Lower leg skin (tissue), 3 donors: ENCODE measurements around the gene PALLD.

ENCODE experiments used
- POLR2A ChIP-seq, 2 donors: fragments of 450-650 bp; IDR thresholded peaks; one replicate each; pipeline ENCODE4 v1.6.1; 2016 to 2017; ENCODE audit warnings: antibody characterized with exemption in 2 of 2, mild to moderate bottlenecking in 1 of 2, moderate library complexity in 1 of 2
- TF ChIP-seq, protein P1 (sequence below), 3 donors: fragments of 450-650 bp; IDR thresholded peaks; one replicate each; pipeline ENCODE4 v1.5.1; 2016; ENCODE audit warnings: antibody characterized with exemption in 3 of 3, mild to moderate bottlenecking in 3 of 3, moderate library complexity in 2 of 3

DNA sequence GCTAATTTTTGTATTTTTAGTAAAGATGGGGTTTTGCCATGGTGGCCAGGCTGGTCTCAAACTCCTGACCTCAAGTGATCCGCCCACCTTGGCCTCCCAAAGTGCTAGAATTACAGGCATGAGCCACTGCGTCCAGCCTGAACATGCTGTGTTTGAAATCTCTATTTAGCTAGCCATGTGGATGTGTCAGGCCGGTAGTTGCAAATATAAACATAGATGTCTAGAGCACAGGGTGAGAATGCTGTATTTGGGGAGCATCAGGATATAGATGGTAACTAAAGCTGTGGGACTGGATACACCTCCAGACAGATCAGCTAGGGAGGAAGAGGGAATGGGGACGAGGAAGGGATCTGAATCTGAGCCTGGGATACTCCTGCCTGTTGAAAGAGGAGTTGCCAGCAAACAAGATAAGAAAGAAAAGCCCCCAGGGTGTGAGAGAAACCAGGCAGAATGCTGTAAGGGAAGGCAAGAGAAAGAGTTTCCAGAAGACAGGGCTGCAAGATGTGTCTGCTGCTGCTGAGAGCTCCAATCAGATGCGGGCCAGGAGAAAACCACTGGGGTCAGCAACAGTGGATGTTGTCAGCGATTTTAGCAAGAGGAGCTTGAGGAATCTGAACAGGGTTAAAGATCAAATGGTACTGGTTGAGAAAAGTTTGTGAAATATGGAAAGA is 177.4 kb downstream of the PALLD start:
- TF ChIP-seq, protein P1, sequence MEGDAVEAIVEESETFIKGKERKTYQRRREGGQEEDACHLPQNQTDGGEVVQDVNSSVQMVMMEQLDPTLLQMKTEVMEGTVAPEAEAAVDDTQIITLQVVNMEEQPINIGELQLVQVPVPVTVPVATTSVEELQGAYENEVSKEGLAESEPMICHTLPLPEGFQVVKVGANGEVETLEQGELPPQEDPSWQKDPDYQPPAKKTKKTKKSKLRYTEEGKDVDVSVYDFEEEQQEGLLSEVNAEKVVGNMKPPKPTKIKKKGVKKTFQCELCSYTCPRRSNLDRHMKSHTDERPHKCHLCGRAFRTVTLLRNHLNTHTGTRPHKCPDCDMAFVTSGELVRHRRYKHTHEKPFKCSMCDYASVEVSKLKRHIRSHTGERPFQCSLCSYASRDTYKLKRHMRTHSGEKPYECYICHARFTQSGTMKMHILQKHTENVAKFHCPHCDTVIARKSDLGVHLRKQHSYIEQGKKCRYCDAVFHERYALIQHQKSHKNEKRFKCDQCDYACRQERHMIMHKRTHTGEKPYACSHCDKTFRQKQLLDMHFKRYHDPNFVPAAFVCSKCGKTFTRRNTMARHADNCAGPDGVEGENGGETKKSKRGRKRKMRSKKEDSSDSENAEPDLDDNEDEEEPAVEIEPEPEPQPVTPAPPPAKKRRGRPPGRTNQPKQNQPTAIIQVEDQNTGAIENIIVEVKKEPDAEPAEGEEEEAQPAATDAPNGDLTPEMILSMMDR (IDR thresholded peaks at IDR 0.05), result no peak
- no peak for TF ChIP-seq POLR2A (IDR thresholded peaks at IDR 0.05)
